Testis (tissue), 3 donors: Measurements from ENCODE around the gene PLCB2. TPM values are rescaled to one million over a fixed set of nuclear protein-coding genes. Genes with fewer than 3 reads are reported as not detected.

ENCODE experiments used
- DNase-seq: peaks from one replicate; pipeline ENCODE4 v3.0.0-alpha.2; 2019
- H3K27ac ChIP-seq, 2 donors: fragments of 200-600 bp; sonication (generic); one replicate each; pipeline ENCODE4 v1.5.1; 2019
- H3K27me3 ChIP-seq: fragments of 200-600 bp; sonication (generic); one replicate; pipeline ENCODE4 v1.5.1; 2019
- H3K36me3 ChIP-seq: fragments of 200-600 bp; sonication (generic); one replicate; pipeline ENCODE4 v1.5.1; 2017; ENCODE audit warnings: low read depth; ENCODE audit errors: missing control alignments
- H3K4me1 ChIP-seq: fragments of 200-600 bp; sonication (generic); one replicate; pipeline ENCODE4 v1.5.1; 2019
- H3K4me3 ChIP-seq, 2 donors: fragments of 200-600 bp; sonication (generic); one replicate each; pipeline ENCODE4 v1.5.1; 2017 to 2019
- H3K9me3 ChIP-seq: fragments of 200-600 bp; sonication (generic); one replicate; pipeline ENCODE4 v1.5.1; 2017
- CTCF ChIP-seq, 3 experiments: fragments of 450-650 bp in 2 of 3; fragments of 200-600 bp in 1 of 3; sonication (generic) in 1 of 3; IDR thresholded peaks; one replicate each; pipeline ENCODE4 v1.5.1; 2016 to 2019; ENCODE audit warnings: antibody characterized with exemption in 3 of 3, mild to moderate bottlenecking in 2 of 3, moderate library complexity in 1 of 3
- POLR2A ChIP-seq: fragments of 450-650 bp; IDR thresholded peaks from one replicate; pipeline ENCODE4 v1.6.1; 2017; ENCODE audit warnings: antibody characterized with exemption, mild to moderate bottlenecking, moderate library complexity
- WGBS, 2 donors: methylation state at CpG; one replicate each; pipeline ENCODE4 v1.1.5; 2018; 5-methylcytosine and 5-hydroxymethylcytosine counted together
- intact Hi-C: fragments of 100-400 bp; cut with DNase I; formaldehyde crosslinking; loops from one replicate; pipeline ENCODE4 v1.15.1; 2023; ENCODE audit warnings: low total_unique reads
- polyA plus RNA-seq: library from polyadenylated mRNA; stranded (reverse); fragments of 350-450 nt; fragmentation: Illumina TruSeq; extraction: RNeasy Lipid Tissue Mini Kit (QIAGEN cat#74804); gene quantifications from one replicate; pipeline ENCODE4 v1.2.3, GENCODE V29; 2014; ENCODE audit warnings: low read depth, low replicate concordance; ENCODE audit not compliant: insufficient read depth
- total RNA-seq, 2 donors: library from RNA; depleted of rRNA; stranded (reverse); fragments of >200 nt; gene quantifications; one replicate each; pipeline ENCODE4 v1.2.3, GENCODE V29; 2016

PLCB2 gene
- total and polyA plus RNA-seq, 3 donors from 2014 or later = 8.8 to 13.6 (median 9.7) TPM

GRCh38 chr15:40295297-40295696 lies 12.4 kb downstream of the PLCB2 start:
- no peak for DNase-seq
- Histone ChIP-seq H3K9me3 (no peaks in the 10 kb centered on the region), H3K4me1 (peaks cover 4% of the 10 kb centered on the region), H3K4me3 (no peak overlapping the region), H3K27me3 (no peaks in the 10 kb centered on the region), H3K36me3 (no peaks in the 10 kb centered on the region), H3K27ac (no peak overlapping the region)
- intact Hi-C loops = no loop called here
- 80 to 95% methylated on average over 1 of the region's 1 CpG for WGBS, 2 donors
- no peak for TF ChIP-seq CTCF (IDR thresholded peaks at IDR 0.05)
- no peak for TF ChIP-seq POLR2A

GRCh38 chr15:40293905-40294895 lies 13.5 kb downstream of the PLCB2 start:
- Histone ChIP-seq H3K36me3 (no peaks in the 10 kb centered on the region), H3K27ac (no peak overlapping the region), H3K4me3 (no peak overlapping the region), H3K27me3 (no peaks in the 10 kb centered on the region), H3K4me1 (peaks cover 4% of the 10 kb centered on the region), H3K9me3 (no peaks in the 10 kb centered on the region)
- no peak for TF ChIP-seq CTCF (IDR thresholded peaks at IDR 0.05)
- intact Hi-C loops = no loop called here
- no peak for DNase-seq
- 89 to 91% methylated on average over 6 to 20 of the region's 20 CpGs for WGBS, 2 donors

- Histone ChIP-seq H3K36me3 (no peaks in the 10 kb centered on the region), H3K27ac (no peak overlapping the region), H3K4me3 (no peak overlapping the region), H3K9me3 (no peaks in the 10 kb centered on the region), H3K4me1 (peaks cover 4% of the 10 kb centered on the region), H3K27me3 (no peaks in the 10 kb centered on the region)
- TF ChIP-seq CTCF (IDR thresholded peaks at IDR 0.05) (no peak), POLR2A (no peak)
- no peak for DNase-seq
- intact Hi-C loops = no loop called here
Measured at GRCh38 chr15:40293006-40293405, 14.7 kb downstream of the PLCB2 start.

- TF ChIP-seq CTCF (IDR thresholded peaks at IDR 0.05) = no peak
- no peak for TF ChIP-seq POLR2A
- no peak for DNase-seq
- no peak overlapping the region for H3K27ac ChIP-seq
- H3K27me3 ChIP-seq = no peaks in the 10 kb centered on the region
- intact Hi-C loops = no loop called here
- 91 to 100% methylated on average over 2 to 3 of the region's 3 CpGs for WGBS, 2 donors
- H3K4me1 ChIP-seq = peaks cover 4% of the 10 kb centered on the region
- H3K9me3 ChIP-seq = no peaks in the 10 kb centered on the region
- H3K4me3 ChIP-seq = no peak overlapping the region
- H3K36me3 ChIP-seq = no peaks in the 10 kb centered on the region
Measured at GRCh38 chr15:40292246-40292645, 15.5 kb downstream of the PLCB2 start.
